PC-9 (cell line): ENCODE data around the gene BMPR2. TPM values are rescaled to one million over a fixed set of nuclear protein-coding genes. Genes with fewer than 3 reads are reported as not detected.

Experiments
- BruUV-seq: library from RNA; stranded (reverse); fragments of 400-500 nt; replicated peaks from 2 replicates; lab custom pipeline; 2021; lab: Mats Ljungman, UMichigan
- CTCF ChIA-PET: fragments of 300-600 bp; sonication (Branson Sonifier 250); formaldehyde crosslinking; loops from one replicate; lab custom pipeline; 2022; ENCODE audit warnings: antibody characterized with exemption; lab: Charles Lee
- POLR2A ChIA-PET: fragments of 300-600 bp; sonication (Branson Sonifier 250); formaldehyde crosslinking; loops from one replicate; lab custom pipeline; 2022; ENCODE audit warnings: antibody characterized with exemption; ENCODE audit not compliant: unreplicated experiment; lab: Charles Lee
- DNase-seq, 2 experiments: peaks; one replicate each; pipeline versions ENCODE4 v3.0.0 to v3.0.0-alpha.2; 2015 to 2022; ENCODE audit warnings: mixed read lengths in 1 of 2
- H2AFZ ChIP-seq: fragments of 200-600 bp; sonication (generic); 2 replicates; pipeline ENCODE4 v1.8.1; 2017; ENCODE audit warnings: antibody characterized with exemption
- H3F3A ChIP-seq: fragments of 200-600 bp; sonication (generic); 2 replicates; pipeline ENCODE4 v1.8.1; 2017; ENCODE audit warnings: antibody characterized with exemption, mild to moderate bottlenecking, low read depth; ENCODE audit not compliant: insufficient read depth
- H3K27ac ChIP-seq: fragments of 200-600 bp; sonication (generic); 2 replicates; pipeline ENCODE4 v1.6.1; 2016; ENCODE audit warnings: mixed run types
- H3K27me3 ChIP-seq: fragments of 200-600 bp; sonication (generic); 2 replicates; pipeline ENCODE4 v1.6.1; 2016; ENCODE audit warnings: low read depth, mixed run types; ENCODE audit not compliant: insufficient read depth
- H3K36me3 ChIP-seq: fragments of 200-600 bp; sonication (generic); 2 replicates; pipeline ENCODE4 v1.6.1; 2016; ENCODE audit warnings: low read depth, mixed run types
- H3K4me1 ChIP-seq: fragments of 200-600 bp; sonication (generic); replicated peaks from 2 replicates; pipeline ENCODE4 v1.6.1; 2016; ENCODE audit warnings: mixed run types; ENCODE audit not compliant: insufficient read depth
- H3K4me2 ChIP-seq: fragments of 200-600 bp; sonication (generic); 2 replicates; pipeline ENCODE4 v1.6.1; 2017; ENCODE audit warnings: mixed run types
- H3K4me3 ChIP-seq: fragments of 200-600 bp; sonication (generic); 2 replicates; pipeline ENCODE4 v1.6.1; 2016; ENCODE audit warnings: mixed run types
- H3K79me2 ChIP-seq: fragments of 200-600 bp; sonication (generic); 2 replicates; pipeline ENCODE4 v1.6.1; 2017; ENCODE audit warnings: low read depth, mixed run types
- H3K9me2 ChIP-seq: fragments of 200-600 bp; sonication (generic); 2 replicates; pipeline ENCODE4 v1.8.1; 2017; ENCODE audit warnings: mild to moderate bottlenecking; ENCODE audit not compliant: insufficient read depth
- H3K9me3 ChIP-seq: fragments of 200-600 bp; sonication (generic); 2 replicates; pipeline ENCODE4 v1.8.1; 2016; ENCODE audit warnings: low read depth; ENCODE audit not compliant: insufficient read depth
- H4K20me1 ChIP-seq: fragments of 200-600 bp; sonication (generic); 2 replicates; pipeline ENCODE4 v1.8.1; 2017; ENCODE audit not compliant: insufficient read depth
- CTCF ChIP-seq: fragments of 200-600 bp; sonication (generic); conservative IDR thresholded peaks from 2 replicates; pipeline ENCODE4 v1.6.1; 2017; ENCODE audit warnings: mixed run types, antibody characterized with exemption, mild to moderate bottlenecking, moderate library complexity
- EZH2 ChIP-seq: fragments of 200-600 bp; sonication (generic); IDR thresholded peaks from 2 replicates; pipeline ENCODE4 v1.8.0; 2017; ENCODE audit warnings: antibody characterized with exemption, low read depth
- intact Hi-C: fragments of 100-400 bp; cut with micrococcal nuclease; formaldehyde crosslinking; loops from one replicate; pipeline ENCODE4 v1.10.0; 2022; ENCODE audit not compliant: unreplicated experiment
- total RNA-seq: library from RNA; stranded (reverse); gene quantifications from 2 replicates; pipeline ENCODE4 v1.2.3, GENCODE V29; 2021

Gene BMPR2
- total RNA-seq, 1 experiment from 2014 or later, result 23.2 TPM

GRCh38 chr2:202479090-202479489 lies 103.0 kb downstream of the BMPR2 start:
- intact Hi-C loops, result no loop called here
- POLR2A ChIA-PET, result no interaction called here
- Histone ChIP-seq H3K9me3 (no peaks in the 10 kb centered on the region), H2AFZ (no peak overlapping the region), H3K79me2 (no peaks in the 10 kb centered on the region), H3F3A (no peaks in the 10 kb centered on the region), H3K9me2 (no peaks in the 10 kb centered on the region), H3K4me1 (no peaks in the 10 kb centered on the region), H3K27me3 (no peaks in the 10 kb centered on the region), H3K4me2 (no peak overlapping the region), H3K4me3 (no peak overlapping the region), H3K36me3 (no peaks in the 10 kb centered on the region), H4K20me1 (no peaks in the 10 kb centered on the region), H3K27ac (no peak overlapping the region)
- CTCF ChIA-PET, result no interaction called here
- no TSS peak for BruUV-seq
- DNase-seq, result no peak
- no peak for TF ChIP-seq CTCF
- TF ChIP-seq EZH2, result no peak

- ChIA-PET POLR2A (no interaction called here), CTCF (no interaction called here)
- H2AFZ ChIP-seq, result no peak overlapping the region
- H3K27me3 ChIP-seq, result no peaks in the 10 kb centered on the region
- no peaks in the 10 kb centered on the region for H4K20me1 ChIP-seq
- no peaks in the 10 kb centered on the region for H3K9me3 ChIP-seq
- H3K36me3 ChIP-seq, result no peaks in the 10 kb centered on the region
- H3K79me2 ChIP-seq, result no peaks in the 10 kb centered on the region
- TF ChIP-seq EZH2 (no peak), CTCF (no peak)
- H3K9me2 ChIP-seq, result no peaks in the 10 kb centered on the region
- no peak for DNase-seq
- no peaks in the 10 kb centered on the region for H3K4me1 ChIP-seq
- no peak overlapping the region for H3K4me2 ChIP-seq
- intact Hi-C loops, result no loop called here
- H3K27ac ChIP-seq, result no peak overlapping the region
- BruUV-seq, result no TSS peak
- H3K4me3 ChIP-seq, result no peak overlapping the region
- no peaks in the 10 kb centered on the region for H3F3A ChIP-seq
These were observed 103.5 kb downstream of the BMPR2 start for GRCh38 chr2:202479610-202480009.

GRCh38 chr2:202486351-202486750 lies 110.2 kb downstream of the BMPR2 start:
- Histone ChIP-seq H3K79me2 (no peaks in the 10 kb centered on the region), H3K27ac (no peak overlapping the region), H3K27me3 (no peaks in the 10 kb centered on the region), H3K4me2 (no peak overlapping the region), H3K36me3 (no peaks in the 10 kb centered on the region), H3K4me3 (no peak overlapping the region), H3K4me1 (no peaks in the 10 kb centered on the region), H3F3A (no peaks in the 10 kb centered on the region), H3K9me3 (no peaks in the 10 kb centered on the region), H3K9me2 (no peaks in the 10 kb centered on the region), H2AFZ (no peak overlapping the region), H4K20me1 (no peaks in the 10 kb centered on the region)
- DNase-seq, result no peak
- ChIA-PET POLR2A (no interaction called here), CTCF (no interaction called here)
- TF ChIP-seq EZH2 (no peak), CTCF (no peak)
- intact Hi-C loops, result no loop called here
- no TSS peak for BruUV-seq
